Esophagus squamous epithelium (tissue), 5 donors: ENCODE results near the gene WFDC5. TPM values are rescaled to one million over a fixed set of nuclear protein-coding genes. Genes with fewer than 3 reads are reported as not detected.
A peak's percentile ranks its signal among the peaks of the same experiment; 100 is the strongest.

Experiments used
- DNase-seq: peaks from one replicate; lab custom pipeline; 2025; lab: John Stamatoyannopoulos, UW
- H3K27ac ChIP-seq, 4 donors: fragments of 200-600 bp; sonication (generic); one replicate each; pipeline ENCODE4 v1.5.1; 2016 to 2019; ENCODE audit warnings: mild to moderate bottlenecking in 1 of 4
- H3K27me3 ChIP-seq, 4 donors: fragments of 200-600 bp; sonication (generic); 1 replicate in 3 of 4; 2 replicates in 1 of 4; pipeline versions ENCODE4 v1.5.1 to v1.6.0; 2017 to 2021; ENCODE audit warnings: antibody characterized with exemption in 1 of 4
- H3K36me3 ChIP-seq, 3 donors: fragments of 200-600 bp; sonication (generic); one replicate each; pipeline ENCODE4 v1.5.1; 2016 to 2019
- H3K4me1 ChIP-seq, 3 donors: fragments of 200-600 bp; sonication (generic); one replicate each; pipeline ENCODE4 v1.5.1; 2017 to 2019
- H3K4me3 ChIP-seq, 4 donors: fragments of 200-600 bp; sonication (generic); 1 replicate in 3 of 4; 2 replicates in 1 of 4; pipeline ENCODE4 v1.5.1; 2016 to 2019; ENCODE audit warnings: mild to moderate bottlenecking in 2 of 4, moderate library complexity in 1 of 4
- H3K9me3 ChIP-seq, 3 donors: fragments of 200-600 bp; sonication (generic); one replicate each; pipeline ENCODE4 v1.5.1; 2016 to 2019
- CTCF ChIP-seq, 6 experiments: fragments of 450-650 bp in 4 of 6; fragments of 200-600 bp in 2 of 6; sonication (generic) in 2 of 6; IDR thresholded peaks; one replicate each; pipeline ENCODE4 v1.5.1; 2016 to 2019; ENCODE audit warnings: antibody characterized with exemption in 6 of 6, mild to moderate bottlenecking in 4 of 6, moderate library complexity in 4 of 6
- POLR2A ChIP-seq, 4 donors: fragments of 450-650 bp; IDR thresholded peaks; one replicate each; pipeline ENCODE4 v1.6.1; 2017; ENCODE audit warnings: antibody characterized with exemption in 4 of 4, mild to moderate bottlenecking in 4 of 4, moderate library complexity in 3 of 4
- WGBS, 2 donors: methylation state at CpG; one replicate each; pipeline ENCODE4 v1.1.5; 2018; 5-methylcytosine and 5-hydroxymethylcytosine counted together
- intact Hi-C: fragments of 100-400 bp; cut with DNase I; formaldehyde crosslinking; loops from one replicate; pipeline ENCODE4 v1.15.0; 2022
- total RNA-seq, 4 donors: library from RNA; depleted of rRNA; stranded (reverse); fragments of >200 nt; gene quantifications; one replicate each; pipeline ENCODE4 v1.1.0, GENCODE V29; 2016
- donor health status: DM: yes; HTN: yes; CAD: no.

WFDC5 gene
- total RNA-seq, 4 donors from 2014 or later, result 3.1 to 32.1 (median 4.6) TPM

GRCh38 chr20:45101333-45101850 lies 13.6 kb downstream of the WFDC5 start:
- no peak overlapping the region for H3K4me3 ChIP-seq
- no peak for DNase-seq
- H3K4me1 ChIP-seq, result peaks cover 3 to 27% (median 12%) of the 10 kb centered on the region in 3 donors
- H3K27ac ChIP-seq, result no peak overlapping the region
- H3K36me3 ChIP-seq, result no peaks in the 10 kb centered on the region
- H3K9me3 ChIP-seq, result no peaks in the 10 kb centered on the region
- TF ChIP-seq POLR2A (IDR thresholded peaks at IDR 0.05), result no peak
- no peak for TF ChIP-seq CTCF (IDR thresholded peaks at IDR 0.05)
- 26 to 35% methylated on average over 5 to 6 of the region's 6 CpGs for WGBS, 2 donors
- intact Hi-C loops, result no loop called here
- peaks cover 0 to 71% (median 8%) of the 10 kb centered on the region in 4 donors for H3K27me3 ChIP-seq

- Histone ChIP-seq H3K9me3 (no peaks in the 10 kb centered on the region), H3K27me3 (peaks cover 0 to 77% (median 8%) of the 10 kb centered on the region in 4 donors), H3K36me3 (no peaks in the 10 kb centered on the region), H3K4me1 (peaks cover 3 to 27% (median 12%) of the 10 kb centered on the region in 3 donors), H3K4me3 (peak within 1 kb of the TSS in 2 of 4 donors; percentile 18 to 33), H3K27ac (no peak within 1 kb of the TSS)
- 14 to 15% methylated on average over 7 to 21 of the region's 38 CpGs for WGBS, 2 donors
- intact Hi-C loops, result no loop called here
- peak in 1 of 6 experiments; percentile 6 for TF ChIP-seq CTCF (IDR thresholded peaks at IDR 0.05)
- TF ChIP-seq POLR2A (IDR thresholded peaks at IDR 0.05), result no peak
- DNase-seq, result no peak
These were observed 14.3 kb downstream of the WFDC5 start, which contains the start of gene KCNS1 for GRCh38 chr20:45100563-45101245. Gene KCNS1, minus strand, starts transcription at chr20:45101127. Its CDS starts 1,891 bp downstream, at chr20:45099236.

GRCh38 chr20:45098103-45098773 lies 16.7 kb downstream of the WFDC5 start:
- TF ChIP-seq POLR2A (IDR thresholded peaks at IDR 0.05) (no peak), CTCF (IDR thresholded peaks at IDR 0.05) (no peak)
- Histone ChIP-seq H3K27ac (no peak overlapping the region), H3K4me3 (peak overlapping the region in 2 of 4 donors; percentile 30 to 49), H3K36me3 (no peaks in the 10 kb centered on the region), H3K4me1 (peaks cover 3 to 27% (median 15%) of the 10 kb centered on the region in 3 donors), H3K9me3 (no peaks in the 10 kb centered on the region), H3K27me3 (peaks cover 0 to 70% (median 8%) of the 10 kb centered on the region in 4 donors)
- WGBS, 2 donors, result 33 to 40% methylated on average over 4 to 6 of the region's 91 CpGs
- intact Hi-C loops, result loop anchor here (10.0 kb wide), 1 partner anchor 53 kb away; no protein-coding TSS in a partner anchor
- DNase-seq, result no peak

GRCh38 chr20:45097485-45098102 lies 17.4 kb downstream of the WFDC5 start:
- H3K36me3 ChIP-seq, result no peaks in the 10 kb centered on the region
- DNase-seq, result no peak
- H3K27ac ChIP-seq, result no peak overlapping the region
- H3K27me3 ChIP-seq, result peaks cover 0 to 64% (median 8%) of the 10 kb centered on the region in 4 donors
- 55 to 77% methylated on average over 3 to 25 of the region's 56 CpGs for WGBS, 2 donors
- peaks cover 3 to 27% (median 15%) of the 10 kb centered on the region in 3 donors for H3K4me1 ChIP-seq
- intact Hi-C loops, result loop anchor here (10.0 kb wide), 1 partner anchor 53 kb away; no protein-coding TSS in a partner anchor
- TF ChIP-seq POLR2A (IDR thresholded peaks at IDR 0.05), result no peak
- peak in 3 of 6 experiments; percentile 18 to 42 (median 27) for TF ChIP-seq CTCF (IDR thresholded peaks at IDR 0.05)
- no peaks in the 10 kb centered on the region for H3K9me3 ChIP-seq
- H3K4me3 ChIP-seq, result peak overlapping the region in 2 of 4 donors; percentile 30 to 49
